ENCODE measurements around the gene MT1X.

- TF ChIP-seq EZH2 (IDR thresholded peaks at IDR 0.05; ENCODE audit: borderline replicate concordance) (no peak), CTCF (IDR thresholded peaks at IDR 0.05; ENCODE audit: poor library complexity) (no peak), EZH2phosphoT487 (IDR thresholded peaks at IDR 0.05; ENCODE audit: low read depth, severe bottlenecking, unreplicated experiment) (no peak)
Observed at GRCh38 chr16:56679818-56680217, 2.5 kb upstream of the MT1X start.

All from hepatocyte (in vitro differentiated cells).